HFF-Myc (cell line): ENCODE data around the gene LY6G6C.

ENCODE experiments used
- DNase-seq: peaks from one replicate; pipeline ENCODE4 v3.0.0-alpha.2; 2011; ENCODE audit warnings: low read depth; ENCODE audit errors: extremely low read depth
- H3K4me3 ChIP-seq: replicated peaks from 2 replicates; pipeline ENCODE4 v1.5.1; 2011; ENCODE audit warnings: low read depth, mild to moderate bottlenecking, control low read depth, low read length
- CTCF ChIP-seq: IDR thresholded peaks from 2 replicates; pipeline ENCODE4 v1.5.1; 2012; ENCODE audit warnings: mild to moderate bottlenecking, low read depth, low read length, control low read depth; ENCODE audit errors: missing control alignments

The LY6G6C gene

GRCh38 chr6:31725502-31726350 lies 4.2 kb upstream of the LY6G6C start:
- no peak overlapping the region for H3K4me3 ChIP-seq
- no peak for TF ChIP-seq CTCF
- no peak for DNase-seq

- no peak for DNase-seq
- TF ChIP-seq CTCF, result no peak
- H3K4me3 ChIP-seq, result no peak overlapping the region
Observed at GRCh38 chr6:31723980-31724691, 2.6 kb upstream of the LY6G6C start.

- TF ChIP-seq CTCF, result no peak
- DNase-seq, result no peak
- no peak within 1 kb of the TSS for H3K4me3 ChIP-seq
Observed at GRCh38 chr6:31723245-31723979, 1.9 kb upstream of the LY6G6C start, which contains the start of gene MPIG6B. MPIG6B (plus strand) TSS chr6:31723373; CDS start chr6:31723384, 11 bp downstream.

- no peak overlapping the region for H3K4me3 ChIP-seq
- no peak for DNase-seq
- TF ChIP-seq CTCF, result no peak
Observed at GRCh38 chr6:31722173-31722572, 627 bp upstream of the LY6G6C start.

- DNase-seq, result no peak
- TF ChIP-seq CTCF, result no peak
- H3K4me3 ChIP-seq, result no peak overlapping the region
Observed at GRCh38 chr6:31720196-31720770, 1.3 kb downstream of the LY6G6C start.

GRCh38 chr6:31719001-31719400 lies 2.5 kb downstream of the LY6G6C start:
- TF ChIP-seq CTCF, result no peak
- H3K4me3 ChIP-seq, result no peak overlapping the region

More at GRCh38 chr6:31719001-31719400, 2.5 kb downstream of the LY6G6C start:
- no peak for DNase-seq
